Hepatocyte (in vitro differentiated cells): ENCODE data around the gene CHN2.

ENCODE experiments used
- EZH2 ChIP-seq: fragments of 200-600 bp; sonication (generic); IDR thresholded peaks from 2 replicates; pipeline ENCODE4 v1.6.1; 2016; ENCODE audit warnings: antibody characterized with exemption, mild to moderate bottlenecking, borderline replicate concordance
- EZH2phosphoT487 ChIP-seq: fragments of 200-600 bp; sonication (generic); IDR thresholded peaks from one replicate; pipeline ENCODE4 v1.6.1; 2018; ENCODE audit warnings: antibody characterized with exemption, mild to moderate bottlenecking, low read depth, moderate library complexity; ENCODE audit not compliant: unreplicated experiment, severe bottlenecking
- TF ChIP-seq, protein P1 (sequence below): fragments of 200-600 bp; sonication (generic); IDR thresholded peaks from 2 replicates; pipeline ENCODE4 v1.5.1; 2016; ENCODE audit warnings: antibody characterized with exemption, mild to moderate bottlenecking; ENCODE audit not compliant: poor library complexity

DNA sequence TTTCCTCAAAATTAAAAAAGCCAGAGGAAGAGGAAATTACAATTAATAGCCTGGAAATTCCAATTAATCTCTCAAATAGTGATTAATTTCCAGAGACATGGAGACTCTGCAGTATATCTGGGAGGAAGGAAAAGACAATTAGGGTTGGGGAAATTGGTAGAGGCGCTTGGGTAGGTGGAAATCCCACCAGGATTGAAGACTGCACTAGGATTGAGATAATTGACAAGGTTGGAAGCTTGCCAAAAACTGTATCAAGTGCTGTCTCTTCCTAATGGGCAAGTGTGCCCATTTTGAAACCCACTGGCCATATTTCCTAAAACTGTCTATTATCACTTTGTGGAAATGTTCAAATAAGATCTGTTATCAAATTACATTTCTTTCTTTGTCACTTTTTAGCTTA is 21.6 kb downstream of the CHN2 start:
- TF ChIP-seq, protein P1, sequence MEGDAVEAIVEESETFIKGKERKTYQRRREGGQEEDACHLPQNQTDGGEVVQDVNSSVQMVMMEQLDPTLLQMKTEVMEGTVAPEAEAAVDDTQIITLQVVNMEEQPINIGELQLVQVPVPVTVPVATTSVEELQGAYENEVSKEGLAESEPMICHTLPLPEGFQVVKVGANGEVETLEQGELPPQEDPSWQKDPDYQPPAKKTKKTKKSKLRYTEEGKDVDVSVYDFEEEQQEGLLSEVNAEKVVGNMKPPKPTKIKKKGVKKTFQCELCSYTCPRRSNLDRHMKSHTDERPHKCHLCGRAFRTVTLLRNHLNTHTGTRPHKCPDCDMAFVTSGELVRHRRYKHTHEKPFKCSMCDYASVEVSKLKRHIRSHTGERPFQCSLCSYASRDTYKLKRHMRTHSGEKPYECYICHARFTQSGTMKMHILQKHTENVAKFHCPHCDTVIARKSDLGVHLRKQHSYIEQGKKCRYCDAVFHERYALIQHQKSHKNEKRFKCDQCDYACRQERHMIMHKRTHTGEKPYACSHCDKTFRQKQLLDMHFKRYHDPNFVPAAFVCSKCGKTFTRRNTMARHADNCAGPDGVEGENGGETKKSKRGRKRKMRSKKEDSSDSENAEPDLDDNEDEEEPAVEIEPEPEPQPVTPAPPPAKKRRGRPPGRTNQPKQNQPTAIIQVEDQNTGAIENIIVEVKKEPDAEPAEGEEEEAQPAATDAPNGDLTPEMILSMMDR, result no peak
- TF ChIP-seq EZH2phosphoT487, result no peak
- TF ChIP-seq EZH2, result no peak
